ENCODE results near the gene TACC2. TPM values are rescaled to one million over a fixed set of nuclear protein-coding genes. Genes with fewer than 3 reads are reported as not detected.

TACC2 gene
- total RNA-seq, 1 donor from 2014 or later: 71.2 TPM

DNA sequence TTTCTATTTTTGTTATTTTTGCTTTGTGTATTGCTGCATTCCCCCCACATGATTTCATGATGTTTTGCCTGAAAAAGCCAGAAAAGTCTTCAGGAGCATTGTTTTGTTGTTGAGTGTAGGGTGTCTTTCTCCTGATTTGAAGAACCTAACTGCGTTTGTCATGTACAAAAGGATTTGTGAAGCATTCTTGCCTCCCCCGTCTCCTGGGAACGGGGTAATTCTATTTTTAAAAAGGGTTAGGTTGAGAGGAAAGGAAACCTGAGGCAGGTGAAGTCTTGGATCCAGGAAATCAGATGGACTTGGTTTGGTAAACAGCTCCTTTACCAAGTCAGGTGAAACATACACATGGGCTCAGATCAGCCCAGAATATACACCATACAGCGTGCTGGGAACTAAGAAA lies 256.2 kb downstream of the TACC2 start:
- TF ChIP-seq, protein P1, sequence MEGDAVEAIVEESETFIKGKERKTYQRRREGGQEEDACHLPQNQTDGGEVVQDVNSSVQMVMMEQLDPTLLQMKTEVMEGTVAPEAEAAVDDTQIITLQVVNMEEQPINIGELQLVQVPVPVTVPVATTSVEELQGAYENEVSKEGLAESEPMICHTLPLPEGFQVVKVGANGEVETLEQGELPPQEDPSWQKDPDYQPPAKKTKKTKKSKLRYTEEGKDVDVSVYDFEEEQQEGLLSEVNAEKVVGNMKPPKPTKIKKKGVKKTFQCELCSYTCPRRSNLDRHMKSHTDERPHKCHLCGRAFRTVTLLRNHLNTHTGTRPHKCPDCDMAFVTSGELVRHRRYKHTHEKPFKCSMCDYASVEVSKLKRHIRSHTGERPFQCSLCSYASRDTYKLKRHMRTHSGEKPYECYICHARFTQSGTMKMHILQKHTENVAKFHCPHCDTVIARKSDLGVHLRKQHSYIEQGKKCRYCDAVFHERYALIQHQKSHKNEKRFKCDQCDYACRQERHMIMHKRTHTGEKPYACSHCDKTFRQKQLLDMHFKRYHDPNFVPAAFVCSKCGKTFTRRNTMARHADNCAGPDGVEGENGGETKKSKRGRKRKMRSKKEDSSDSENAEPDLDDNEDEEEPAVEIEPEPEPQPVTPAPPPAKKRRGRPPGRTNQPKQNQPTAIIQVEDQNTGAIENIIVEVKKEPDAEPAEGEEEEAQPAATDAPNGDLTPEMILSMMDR (conservative IDR thresholded peaks at IDR 0.05): no peak
- no peaks in the 10 kb centered on the region for H3K27me3 Mint-ChIP-seq
- no peak for DNase-seq (ENCODE audit: extremely low spot score, unreplicated experiment)
- H3K27ac Mint-ChIP-seq: no peak overlapping the region
- no peak overlapping the region for H3K4me3 Mint-ChIP-seq
- peaks cover 37% of the 10 kb centered on the region for H3K36me3 Mint-ChIP-seq
- peaks cover 8% of the 10 kb centered on the region for H3K4me1 Mint-ChIP-seq (ENCODE audit: unreplicated experiment)
- no peaks in the 10 kb centered on the region for H3K9me3 Mint-ChIP-seq

DNA sequence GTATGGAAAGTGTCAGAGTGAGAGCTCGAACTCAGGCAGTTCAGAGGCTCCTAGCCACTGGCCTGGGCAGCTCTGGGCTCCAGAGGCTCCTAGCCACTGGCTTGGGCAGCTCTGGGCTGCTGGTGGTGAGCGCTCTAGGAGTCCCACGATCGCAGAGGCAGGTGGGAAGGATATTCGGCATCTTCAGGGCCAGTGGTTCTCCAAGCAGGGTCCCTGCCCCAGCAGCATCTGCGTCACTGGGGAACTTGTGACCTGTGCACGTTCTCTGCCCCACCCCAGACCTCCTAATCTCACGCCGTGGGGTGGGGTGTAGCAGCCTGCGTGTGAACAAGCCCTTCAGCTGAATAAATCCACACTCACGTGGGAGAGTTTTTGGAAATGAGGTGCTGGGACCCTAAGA lies 256.9 kb downstream of the TACC2 start:
- Mint-ChIP-seq H3K9me3 (no peaks in the 10 kb centered on the region), H3K4me1 (ENCODE audit: unreplicated experiment) (peaks cover 8% of the 10 kb centered on the region), H3K27me3 (no peaks in the 10 kb centered on the region), H3K27ac (no peak overlapping the region), H3K4me3 (no peak overlapping the region), H3K36me3 (peaks cover 33% of the 10 kb centered on the region)
- TF ChIP-seq, protein P1 (conservative IDR thresholded peaks at IDR 0.05): no peak
- no peak for DNase-seq (ENCODE audit: extremely low spot score, unreplicated experiment)

GRCh38 chr10:122246830-122247520 lies 258.0 kb downstream of the TACC2 start:
- H3K27ac Mint-ChIP-seq: no peak overlapping the region
- no peak overlapping the region for H3K4me3 Mint-ChIP-seq
- no peak for DNase-seq (ENCODE audit: extremely low spot score, unreplicated experiment)
- no peaks in the 10 kb centered on the region for H3K9me3 Mint-ChIP-seq
- no peaks in the 10 kb centered on the region for H3K27me3 Mint-ChIP-seq
- H3K36me3 Mint-ChIP-seq: peaks cover 28% of the 10 kb centered on the region
- peaks cover 8% of the 10 kb centered on the region for H3K4me1 Mint-ChIP-seq (ENCODE audit: unreplicated experiment)
- TF ChIP-seq, protein P1 (conservative IDR thresholded peaks at IDR 0.05): no peak

DNA sequence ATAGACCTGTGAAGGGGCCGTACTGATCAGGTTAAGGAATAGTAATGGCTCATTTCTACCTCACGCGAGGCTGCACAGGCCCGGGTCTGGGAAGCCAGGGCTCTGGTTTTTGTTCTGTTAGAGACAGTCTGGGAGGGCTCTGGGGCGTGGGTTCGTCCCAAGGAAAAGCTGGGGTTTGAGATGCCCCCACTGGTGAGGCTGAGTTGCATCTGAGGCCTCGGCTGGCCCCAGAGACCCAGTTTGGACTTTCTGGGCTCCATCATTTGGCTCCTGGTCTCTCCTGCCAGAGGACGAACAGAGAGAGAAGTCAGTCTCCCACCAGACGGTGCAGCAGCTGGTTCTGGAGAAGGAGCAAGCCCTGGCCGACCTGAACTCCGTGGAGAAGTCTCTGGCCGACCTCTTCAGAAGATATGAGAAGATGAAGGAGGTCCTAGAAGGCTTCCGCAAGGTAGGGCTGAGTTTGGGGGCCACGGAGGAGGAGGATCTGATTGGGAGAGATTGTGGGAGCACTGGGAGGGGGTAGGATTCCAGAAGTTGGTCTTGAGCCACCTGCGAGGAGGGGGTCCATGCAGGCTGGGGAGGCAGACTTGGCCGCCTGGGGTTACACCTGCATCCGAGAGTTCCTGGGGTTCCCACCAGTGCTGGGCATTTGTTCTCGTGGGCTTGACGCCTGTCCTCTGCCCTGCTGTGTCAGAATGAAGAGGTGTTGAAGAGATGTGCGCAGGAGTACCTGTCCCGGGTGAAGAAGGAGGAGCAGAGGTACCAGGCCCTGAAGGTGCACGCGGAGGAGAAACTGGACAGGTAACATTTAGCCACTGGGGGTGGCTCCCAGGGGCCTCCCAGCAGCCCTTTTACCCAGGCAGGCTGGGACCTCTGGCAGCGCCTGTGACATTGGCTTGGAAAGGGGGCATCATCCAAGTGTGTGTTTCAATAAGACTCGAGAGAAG lies 259.7 kb downstream of the TACC2 start:
- DNase-seq (ENCODE audit: extremely low spot score, unreplicated experiment): no peak
- TF ChIP-seq, protein P1 (conservative IDR thresholded peaks at IDR 0.05): no peak
- no peak overlapping the region for H3K27ac Mint-ChIP-seq
- H3K4me3 Mint-ChIP-seq: no peak overlapping the region
- no peaks in the 10 kb centered on the region for H3K27me3 Mint-ChIP-seq
- H3K36me3 Mint-ChIP-seq: peaks cover 30% of the 10 kb centered on the region
- H3K9me3 Mint-ChIP-seq: no peaks in the 10 kb centered on the region
- H3K4me1 Mint-ChIP-seq (ENCODE audit: unreplicated experiment): peaks cover 11% of the 10 kb centered on the region

DNA sequence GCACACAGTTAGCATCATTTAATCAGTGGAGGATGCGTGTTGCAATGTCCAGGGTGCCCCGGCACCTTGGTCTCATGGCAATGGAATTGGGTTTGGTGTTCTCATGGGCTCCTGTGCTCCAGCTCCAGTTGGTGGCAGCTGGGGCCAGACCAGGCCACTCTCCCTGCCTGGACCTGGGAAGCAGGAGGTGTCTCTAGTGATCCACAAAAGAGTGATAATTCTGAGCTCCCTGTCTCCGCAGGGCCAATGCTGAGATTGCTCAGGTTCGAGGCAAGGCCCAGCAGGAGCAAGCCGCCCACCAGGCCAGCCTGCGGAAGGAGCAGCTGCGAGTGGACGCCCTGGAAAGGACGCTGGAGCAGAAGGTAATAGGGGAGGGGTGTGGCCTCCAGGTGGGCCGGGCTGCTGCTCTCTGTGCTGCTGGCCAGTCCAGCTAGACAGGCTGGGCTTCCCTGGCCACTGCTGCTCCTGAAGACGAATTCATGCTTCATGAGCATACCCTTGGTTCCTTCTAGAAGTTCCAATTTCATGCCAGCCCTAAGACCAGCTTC lies 260.4 kb downstream of the TACC2 start:
- H3K4me1 Mint-ChIP-seq (ENCODE audit: unreplicated experiment): peaks cover 14% of the 10 kb centered on the region
- TF ChIP-seq, protein P1 (conservative IDR thresholded peaks at IDR 0.05): no peak
- H3K4me3 Mint-ChIP-seq: no peak overlapping the region
- no peaks in the 10 kb centered on the region for H3K27me3 Mint-ChIP-seq
- H3K9me3 Mint-ChIP-seq: no peaks in the 10 kb centered on the region
- peak overlapping the region; percentile 34 for H3K27ac Mint-ChIP-seq
- no peak for DNase-seq (ENCODE audit: extremely low spot score, unreplicated experiment)
- H3K36me3 Mint-ChIP-seq: peaks cover 34% of the 10 kb centered on the region
